Measurements from ENCODE around the gene RETREG1.

DNA sequence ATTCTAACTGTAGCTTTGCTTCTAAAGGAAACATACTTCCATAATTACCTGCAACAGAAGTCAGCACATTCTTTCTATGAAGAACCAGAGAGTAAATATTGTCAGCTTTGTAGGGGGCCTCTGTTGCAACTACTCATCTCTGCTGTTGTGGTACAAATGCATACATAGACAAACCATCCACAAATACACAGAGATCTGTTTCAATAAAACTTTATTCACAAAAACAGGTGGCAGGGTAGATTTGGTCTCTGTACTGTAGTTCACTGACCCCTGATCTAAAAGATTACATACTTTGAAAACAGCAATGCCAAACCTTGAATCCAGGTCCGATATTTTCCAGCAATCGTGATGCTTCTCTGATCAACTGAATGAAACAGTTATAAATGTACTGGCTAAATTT, 44.9 kb upstream of the RETREG1 start:
- TF ChIP-seq EZH2 (IDR thresholded peaks at IDR 0.05) (no peak), EZH2phosphoT487 (IDR thresholded peaks at IDR 0.05) (no peak)
- TF ChIP-seq, protein P1, sequence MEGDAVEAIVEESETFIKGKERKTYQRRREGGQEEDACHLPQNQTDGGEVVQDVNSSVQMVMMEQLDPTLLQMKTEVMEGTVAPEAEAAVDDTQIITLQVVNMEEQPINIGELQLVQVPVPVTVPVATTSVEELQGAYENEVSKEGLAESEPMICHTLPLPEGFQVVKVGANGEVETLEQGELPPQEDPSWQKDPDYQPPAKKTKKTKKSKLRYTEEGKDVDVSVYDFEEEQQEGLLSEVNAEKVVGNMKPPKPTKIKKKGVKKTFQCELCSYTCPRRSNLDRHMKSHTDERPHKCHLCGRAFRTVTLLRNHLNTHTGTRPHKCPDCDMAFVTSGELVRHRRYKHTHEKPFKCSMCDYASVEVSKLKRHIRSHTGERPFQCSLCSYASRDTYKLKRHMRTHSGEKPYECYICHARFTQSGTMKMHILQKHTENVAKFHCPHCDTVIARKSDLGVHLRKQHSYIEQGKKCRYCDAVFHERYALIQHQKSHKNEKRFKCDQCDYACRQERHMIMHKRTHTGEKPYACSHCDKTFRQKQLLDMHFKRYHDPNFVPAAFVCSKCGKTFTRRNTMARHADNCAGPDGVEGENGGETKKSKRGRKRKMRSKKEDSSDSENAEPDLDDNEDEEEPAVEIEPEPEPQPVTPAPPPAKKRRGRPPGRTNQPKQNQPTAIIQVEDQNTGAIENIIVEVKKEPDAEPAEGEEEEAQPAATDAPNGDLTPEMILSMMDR (IDR thresholded peaks at IDR 0.05) = no peak

Data from neural progenitor cell (in vitro differentiated cells).